Fibroblast of lung (primary cell): ENCODE data around the gene SMC3. TPM values are rescaled to one million over a fixed set of nuclear protein-coding genes. Genes with fewer than 3 reads are reported as not detected.

Experiments
- DNase-seq, 2 donors: peaks; one replicate each; pipeline versions ENCODE4 v3.0.0 to v3.0.0-alpha.2; 2010; ENCODE audit warnings: low read depth in 2 of 2
- H2AFZ ChIP-seq: 2 replicates; pipeline ENCODE4 v1.5.1; 2012; ENCODE audit warnings: low read length, control low read depth, inconsistent platforms
- H3K27ac ChIP-seq: 2 replicates; pipeline ENCODE4 v1.5.1; 2011; ENCODE audit warnings: low read length, control low read depth; ENCODE audit not compliant: insufficient read depth
- H3K27me3 ChIP-seq: 2 replicates; pipeline ENCODE4 v1.5.1; 2011; ENCODE audit warnings: mild to moderate bottlenecking, low read length; ENCODE audit not compliant: control insufficient read depth, insufficient read depth
- H3K36me3 ChIP-seq: 2 replicates; pipeline ENCODE4 v1.5.1; 2011; ENCODE audit warnings: low read length; ENCODE audit not compliant: control insufficient read depth, insufficient read depth
- H3K4me1 ChIP-seq: 2 replicates; pipeline ENCODE4 v1.5.1; 2011; ENCODE audit warnings: low read length; ENCODE audit not compliant: control insufficient read depth, insufficient read depth; ENCODE audit errors: extremely low read depth
- H3K4me2 ChIP-seq: 2 replicates; pipeline ENCODE4 v1.5.1; 2011; ENCODE audit warnings: low read length, control low read depth; ENCODE audit not compliant: insufficient read depth; ENCODE audit errors: extremely low read depth
- H3K4me3 ChIP-seq, 4 experiments: fragments of 200-600 bp in 1 of 4; sonication (generic) in 1 of 4; replicated peaks in 1 of 4; 2 replicates each; pipeline ENCODE4 v1.5.1; 2011 to 2016; ENCODE audit warnings: low read length in 4 of 4, low read depth in 3 of 4, mild to moderate bottlenecking in 3 of 4, control low read depth in 2 of 4, inconsistent platforms in 1 of 4, mixed read lengths in 1 of 4; ENCODE audit not compliant: insufficient read depth in 1 of 4; ENCODE audit errors: control extremely low read depth in 1 of 4
- H3K79me2 ChIP-seq: 2 replicates; pipeline ENCODE4 v1.5.1; 2012; ENCODE audit warnings: mild to moderate bottlenecking, low read length, inconsistent platforms; ENCODE audit not compliant: control insufficient read depth, insufficient read depth
- H3K9ac ChIP-seq: 2 replicates; pipeline ENCODE4 v1.5.1; 2011; ENCODE audit warnings: mild to moderate bottlenecking, low read length, control low read depth; ENCODE audit not compliant: insufficient read depth
- H3K9me3 ChIP-seq: 2 replicates; pipeline ENCODE4 v1.5.1; 2012; ENCODE audit warnings: low read depth, low read length; ENCODE audit not compliant: control insufficient read depth, insufficient read depth
- H4K20me1 ChIP-seq: 2 replicates; pipeline ENCODE4 v1.5.1; 2011; ENCODE audit warnings: low read length; ENCODE audit not compliant: control insufficient read depth, insufficient read depth; ENCODE audit errors: extremely low read depth
- CTCF ChIP-seq, 2 donors: IDR thresholded peaks in 1 of 2; conservative IDR thresholded peaks in 1 of 2; 1 replicate in 1 of 2; 2 replicates in 1 of 2; pipeline ENCODE4 v1.5.1; 2011 to 2012; ENCODE audit warnings: low read length in 2 of 2, control low read depth in 1 of 2, inconsistent platforms in 1 of 2, low read depth in 1 of 2, mild to moderate bottlenecking in 1 of 2
- EZH2 ChIP-seq: IDR thresholded peaks from 2 replicates; pipeline ENCODE4 v1.5.1; 2012; ENCODE audit warnings: low read length, control low read depth, mild to moderate bottlenecking; ENCODE audit errors: missing control alignments
- polyA plus RNA-seq, 2 donors: library from polyadenylated mRNA; depleted of rRNA in 1 of 2; stranded (reverse) in 1 of 2; unstranded in 1 of 2; fragments of >200 nt; gene quantifications; 2 replicates each; pipeline ENCODE4 v1.2.1, GENCODE V29; 2011 to 2012; ENCODE audit warnings: missing spikeins in 1 of 2
- total RNA-seq: library from RNA; depleted of rRNA; stranded (reverse); fragments of >200 nt; gene quantifications from 2 replicates; pipeline ENCODE4 v1.2.1, GENCODE V29; 2014

SMC3 gene
- total and polyA plus RNA-seq, 2 donors (not counting 1 experiment from before 2014, with no cell fraction given): 25.9 to 31.9 TPM

DNA sequence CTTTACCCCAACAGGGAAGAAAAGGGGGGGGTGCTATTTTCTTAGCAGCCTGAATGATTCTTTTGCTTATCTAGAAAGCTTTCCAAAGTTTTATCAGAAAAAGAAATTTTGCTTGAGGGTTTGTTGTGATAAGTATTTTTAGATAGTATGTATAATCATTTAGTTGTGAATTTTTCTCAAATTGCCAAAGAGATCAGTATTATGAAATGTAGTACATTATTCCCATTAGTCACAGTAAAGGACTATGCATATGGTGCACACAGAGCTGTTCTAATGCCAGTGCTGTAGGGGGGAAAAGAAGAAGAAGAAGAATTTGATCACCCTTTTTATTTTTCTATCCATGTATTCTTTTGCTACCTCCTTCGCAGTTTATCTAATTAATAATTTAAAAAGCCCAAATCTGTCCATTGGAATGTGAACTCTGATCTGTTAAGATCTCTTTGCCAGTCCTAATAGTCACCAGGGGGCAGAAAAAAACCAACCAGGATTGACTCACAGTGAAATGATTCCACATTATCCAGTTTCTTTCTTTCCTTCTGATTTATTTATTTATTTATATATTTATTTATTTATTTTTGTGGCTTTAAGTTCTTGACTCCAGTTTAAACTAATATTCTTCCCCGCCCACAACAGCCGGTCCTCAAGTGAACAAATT, 81.3 kb downstream of the SMC3 start:
- Histone ChIP-seq H3K4me1 (no peaks in the 10 kb centered on the region), H2AFZ (no peak overlapping the region), H3K4me2 (no peak overlapping the region), H3K79me2 (no peaks in the 10 kb centered on the region), H3K9me3 (no peaks in the 10 kb centered on the region), H3K9ac (no peak overlapping the region), H3K4me3 (no peak overlapping the region), H3K27me3 (peaks cover 12% of the 10 kb centered on the region), H3K27ac (no peak overlapping the region), H4K20me1 (no peaks in the 10 kb centered on the region), H3K36me3 (no peaks in the 10 kb centered on the region)
- TF ChIP-seq CTCF (conservative IDR thresholded peaks at IDR 0.05 in 1 of 2, IDR thresholded peaks at IDR 0.05 in 1 of 2; ENCODE audit: low read depth in 1 of 2, low read length in 2 of 2): no peak
- TF ChIP-seq EZH2: no peak
- no peak for DNase-seq

- Histone ChIP-seq H3K79me2 (no peaks in the 10 kb centered on the region), H3K36me3 (no peaks in the 10 kb centered on the region), H4K20me1 (no peaks in the 10 kb centered on the region), H3K9ac (no peak overlapping the region), H3K9me3 (no peaks in the 10 kb centered on the region), H3K27me3 (peaks cover 12% of the 10 kb centered on the region), H2AFZ (no peak overlapping the region), H3K27ac (no peak overlapping the region), H3K4me1 (no peaks in the 10 kb centered on the region), H3K4me2 (no peak overlapping the region), H3K4me3 (no peak overlapping the region)
- no peak for DNase-seq
- TF ChIP-seq CTCF (conservative IDR thresholded peaks at IDR 0.05 in 1 of 2, IDR thresholded peaks at IDR 0.05 in 1 of 2; ENCODE audit: low read depth in 1 of 2, low read length in 2 of 2) (no peak), EZH2 (no peak)
Measured at GRCh38 chr10:110649347-110650264, 82.1 kb downstream of the SMC3 start.

DNA sequence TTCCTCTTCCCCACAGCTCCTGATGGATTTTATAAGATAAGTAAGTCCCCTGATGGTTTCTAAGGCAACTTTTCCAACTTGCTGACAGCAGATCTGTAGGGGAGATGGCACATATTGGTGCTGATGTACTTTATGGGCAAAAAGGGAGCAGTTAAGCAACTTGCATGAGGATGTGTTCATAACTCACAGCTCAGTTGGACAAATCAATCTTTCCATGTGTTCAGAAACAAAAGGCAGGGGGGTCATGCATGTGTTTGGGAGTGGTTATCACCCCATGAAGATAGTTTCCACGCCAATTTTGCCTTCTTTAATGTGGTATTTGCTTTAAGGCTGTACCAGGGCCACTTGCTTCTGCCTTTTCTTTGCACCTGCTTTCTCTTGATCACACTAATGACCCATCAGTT, 82.8 kb downstream of the SMC3 start:
- no peaks in the 10 kb centered on the region for H3K79me2 ChIP-seq
- H3K9me3 ChIP-seq: no peaks in the 10 kb centered on the region
- no peak overlapping the region for H2AFZ ChIP-seq
- no peaks in the 10 kb centered on the region for H3K36me3 ChIP-seq
- no peaks in the 10 kb centered on the region for H4K20me1 ChIP-seq
- no peak overlapping the region for H3K4me3 ChIP-seq
- H3K27me3 ChIP-seq: peaks cover 7% of the 10 kb centered on the region
- no peak for DNase-seq
- no peak overlapping the region for H3K27ac ChIP-seq
- no peak overlapping the region for H3K4me2 ChIP-seq
- no peaks in the 10 kb centered on the region for H3K4me1 ChIP-seq
- no peak overlapping the region for H3K9ac ChIP-seq
- TF ChIP-seq EZH2 (peak; percentile 38), CTCF (conservative IDR thresholded peaks at IDR 0.05 in 1 of 2, IDR thresholded peaks at IDR 0.05 in 1 of 2; ENCODE audit: low read depth in 1 of 2, low read length in 2 of 2) (no peak)
